Ectodermal cell (in vitro differentiated cells): ENCODE data around the gene LRP1B.

Source experiments
- H3K27ac ChIP-seq: 2 replicates; pipeline ENCODE4 v1.7.0; 2013; ENCODE audit warnings: mild to moderate bottlenecking, low read depth, low read length; ENCODE audit not compliant: insufficient read depth, poor library complexity, severe bottlenecking
- H3K27me3 ChIP-seq: 2 replicates; pipeline ENCODE4 v1.7.0; 2013; ENCODE audit warnings: mild to moderate bottlenecking, low read length; ENCODE audit not compliant: insufficient read depth, control insufficient read depth, poor library complexity, severe bottlenecking
- H3K36me3 ChIP-seq: one replicate; pipeline ENCODE4 v1.7.0; 2013; ENCODE audit warnings: low read length; ENCODE audit not compliant: control insufficient read depth, insufficient read depth
- H3K4me1 ChIP-seq: one replicate; pipeline ENCODE4 v1.7.0; 2013; ENCODE audit warnings: low read length; ENCODE audit not compliant: control insufficient read depth, insufficient read depth
- H3K4me3 ChIP-seq: 2 replicates; pipeline ENCODE4 v1.7.0; 2013; ENCODE audit warnings: low read depth, low read length, control low read depth; ENCODE audit not compliant: insufficient read depth
- H3K9me3 ChIP-seq: 2 replicates; pipeline ENCODE4 v1.7.0; 2013; ENCODE audit warnings: mild to moderate bottlenecking, low read length, moderate library complexity; ENCODE audit not compliant: control insufficient read depth
- whole genome bisulfite sequencing, 2 experiments: methylation state at CpG; one replicate each; pipeline ENCODE4 v1.1.7; 2013; ENCODE audit warnings: missing lambda C conversion rate in 2 of 2; 5-methylcytosine and 5-hydroxymethylcytosine counted together

LRP1B gene

GRCh38 chr2:141878016-141878415 is 252.8 kb downstream of the LRP1B start:
- H3K27ac ChIP-seq: no peak overlapping the region
- no peaks in the 10 kb centered on the region for H3K36me3 ChIP-seq
- no peaks in the 10 kb centered on the region for H3K27me3 ChIP-seq
- H3K4me3 ChIP-seq: no peak overlapping the region
- no peaks in the 10 kb centered on the region for H3K4me1 ChIP-seq
- WGBS, 2 experiments: 83 to 100% methylated on average over 1 of the region's 1 CpG
- no peaks in the 10 kb centered on the region for H3K9me3 ChIP-seq

DNA sequence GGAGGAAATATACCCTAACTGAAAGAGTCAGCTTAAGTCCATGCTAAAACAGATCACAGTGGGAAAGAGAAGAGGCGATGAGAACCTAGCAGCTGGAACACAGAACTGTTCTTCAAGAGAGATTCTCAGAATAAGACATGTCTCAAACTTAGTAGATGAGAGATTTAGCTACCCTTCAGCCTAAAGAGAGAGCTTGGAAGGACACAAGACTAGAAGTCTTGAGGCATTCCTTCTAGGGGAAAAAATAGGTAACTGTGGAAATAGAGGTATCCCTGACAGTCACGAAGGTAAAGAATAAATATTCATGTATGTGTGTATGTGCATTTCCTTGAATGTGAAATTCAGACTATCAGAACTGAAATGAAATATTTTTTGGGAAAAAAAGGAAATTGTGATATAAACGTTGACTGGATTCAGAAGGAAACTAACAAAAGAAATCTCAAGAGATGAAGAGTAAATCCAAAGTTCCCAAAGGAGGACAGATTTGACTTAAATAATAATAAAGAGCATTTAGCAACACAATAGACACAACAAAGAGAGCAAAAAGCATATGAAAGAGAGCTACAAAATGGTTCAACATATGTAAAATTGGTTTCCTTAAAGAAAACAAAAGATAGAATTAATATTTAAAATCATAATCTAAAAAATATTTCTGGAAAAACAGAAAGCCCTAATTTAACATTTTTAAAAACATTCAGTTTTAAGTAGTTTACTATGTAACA is 258.7 kb downstream of the LRP1B start:
- H3K4me1 ChIP-seq: no peaks in the 10 kb centered on the region
- no peaks in the 10 kb centered on the region for H3K36me3 ChIP-seq
- no peaks in the 10 kb centered on the region for H3K27me3 ChIP-seq
- no peak overlapping the region for H3K4me3 ChIP-seq
- H3K27ac ChIP-seq: no peak overlapping the region
- 58 to 64% methylated on average over 3 of the region's 3 CpGs for WGBS, 2 experiments
- no peaks in the 10 kb centered on the region for H3K9me3 ChIP-seq

DNA sequence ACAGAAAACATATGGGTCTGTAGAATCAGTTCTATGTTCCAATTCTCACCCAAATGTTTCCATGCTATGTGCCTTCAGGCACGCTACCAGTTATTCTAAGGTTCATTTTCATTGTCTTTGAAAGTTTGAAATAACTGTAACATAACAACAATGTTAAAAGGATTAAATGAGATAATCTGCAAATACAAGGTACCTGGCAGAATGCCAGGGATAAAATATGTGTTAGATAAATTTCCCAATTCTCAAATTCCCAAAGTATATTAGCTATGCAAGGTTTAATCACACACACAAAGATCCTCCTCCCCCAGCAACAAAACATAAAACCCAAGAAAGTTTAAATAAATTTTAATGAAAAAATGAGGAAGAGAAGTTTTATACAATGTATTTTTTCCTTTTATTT is 261.2 kb downstream of the LRP1B start:
- Histone ChIP-seq H3K27ac (no peak overlapping the region), H3K4me3 (no peak overlapping the region), H3K9me3 (no peaks in the 10 kb centered on the region), H3K4me1 (no peaks in the 10 kb centered on the region), H3K36me3 (no peaks in the 10 kb centered on the region), H3K27me3 (no peaks in the 10 kb centered on the region)
- 67% methylated on average over 1 of the region's 1 CpG; no CpG with 5 or more reads in 1 of the 2 experiments for WGBS, 2 experiments

DNA sequence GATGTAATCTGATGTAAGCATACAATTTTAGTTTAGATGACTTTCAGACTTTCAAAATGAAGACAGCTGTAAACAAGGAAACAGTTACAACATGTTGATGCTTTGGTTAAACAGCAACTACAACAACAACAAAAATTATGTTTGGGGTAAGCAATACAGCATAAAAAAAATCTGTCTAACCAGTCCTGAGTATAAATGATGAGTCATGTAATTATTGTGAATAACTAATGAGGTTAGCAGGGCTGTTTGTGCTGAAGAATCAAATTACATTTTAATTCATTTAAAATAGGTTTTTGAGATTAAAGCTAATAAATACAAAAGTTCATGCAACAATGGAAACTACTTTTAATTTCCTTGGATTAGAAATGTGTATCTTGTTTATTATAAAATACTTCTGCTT is 266.9 kb downstream of the LRP1B start:
- Histone ChIP-seq H3K4me1 (no peaks in the 10 kb centered on the region), H3K27ac (no peak overlapping the region), H3K9me3 (no peaks in the 10 kb centered on the region), H3K36me3 (no peaks in the 10 kb centered on the region), H3K4me3 (no peak overlapping the region), H3K27me3 (no peaks in the 10 kb centered on the region)

GRCh38 chr2:141856215-141856919 is 274.4 kb downstream of the LRP1B start:
- no peaks in the 10 kb centered on the region for H3K9me3 ChIP-seq
- no peaks in the 10 kb centered on the region for H3K36me3 ChIP-seq
- H3K27me3 ChIP-seq: no peaks in the 10 kb centered on the region
- H3K4me1 ChIP-seq: no peaks in the 10 kb centered on the region
- WGBS, 2 experiments: 94 to 97% methylated on average over 2 to 4 of the region's 5 CpGs
- H3K4me3 ChIP-seq: no peak overlapping the region
- no peak overlapping the region for H3K27ac ChIP-seq

DNA sequence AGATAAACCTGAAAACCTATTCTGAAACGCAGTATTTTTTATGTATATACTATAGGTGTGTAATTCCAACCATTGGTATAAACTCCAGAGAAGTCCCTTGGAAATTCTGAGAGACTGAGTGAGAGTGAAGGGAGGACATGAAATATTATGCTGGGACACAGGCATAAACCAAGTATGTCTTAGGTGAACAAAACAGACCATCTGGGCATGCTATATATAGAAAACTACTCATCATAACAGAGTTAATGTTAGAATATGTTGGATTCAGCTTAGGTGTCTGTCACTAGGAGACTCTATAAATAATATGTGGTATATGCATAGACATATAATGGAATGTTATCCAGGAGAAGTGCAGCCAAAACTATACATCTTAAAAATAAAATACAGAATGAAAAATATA is 282.6 kb downstream of the LRP1B start:
- Histone ChIP-seq H3K27me3 (no peaks in the 10 kb centered on the region), H3K36me3 (no peaks in the 10 kb centered on the region), H3K4me3 (no peak overlapping the region), H3K9me3 (no peaks in the 10 kb centered on the region), H3K4me1 (no peaks in the 10 kb centered on the region), H3K27ac (no peak overlapping the region)
- 100% methylated on average over 1 of the region's 1 CpG; no CpG with 5 or more reads in 1 of the 2 experiments for WGBS, 2 experiments

- Histone ChIP-seq H3K4me3 (no peak overlapping the region), H3K36me3 (no peaks in the 10 kb centered on the region), H3K9me3 (no peaks in the 10 kb centered on the region), H3K4me1 (no peaks in the 10 kb centered on the region), H3K27ac (no peak overlapping the region), H3K27me3 (no peaks in the 10 kb centered on the region)
- WGBS, 2 experiments: 0 to 100% methylated on average over 1 of the region's 2 CpGs
These were observed 286.6 kb downstream of the LRP1B start for GRCh38 chr2:141844231-141844630.

DNA sequence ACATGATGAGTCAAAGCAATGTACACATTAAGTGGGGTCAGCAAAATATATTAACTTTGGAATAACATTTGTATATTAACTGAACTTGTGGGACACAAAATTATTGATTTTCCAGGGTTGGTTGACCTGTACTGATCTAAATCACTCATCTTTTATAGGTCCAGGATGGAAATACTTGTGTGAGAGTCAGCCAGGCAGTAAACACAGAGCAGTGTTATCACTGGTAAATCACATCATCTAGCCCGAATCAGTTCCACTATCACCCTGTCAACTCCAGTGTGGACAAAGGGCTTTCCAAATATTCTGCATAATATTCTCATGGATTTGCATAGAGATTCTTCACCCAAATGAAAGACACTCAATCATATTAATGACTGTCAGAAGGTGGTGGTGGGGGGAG is 295.7 kb downstream of the LRP1B start:
- no peaks in the 10 kb centered on the region for H3K27me3 ChIP-seq
- no peak overlapping the region for H3K27ac ChIP-seq
- H3K4me3 ChIP-seq: no peak overlapping the region
- WGBS, 2 experiments: 90 to 94% methylated on average over 1 of the region's 1 CpG
- H3K36me3 ChIP-seq: no peaks in the 10 kb centered on the region
- no peaks in the 10 kb centered on the region for H3K4me1 ChIP-seq
- H3K9me3 ChIP-seq: no peaks in the 10 kb centered on the region

DNA sequence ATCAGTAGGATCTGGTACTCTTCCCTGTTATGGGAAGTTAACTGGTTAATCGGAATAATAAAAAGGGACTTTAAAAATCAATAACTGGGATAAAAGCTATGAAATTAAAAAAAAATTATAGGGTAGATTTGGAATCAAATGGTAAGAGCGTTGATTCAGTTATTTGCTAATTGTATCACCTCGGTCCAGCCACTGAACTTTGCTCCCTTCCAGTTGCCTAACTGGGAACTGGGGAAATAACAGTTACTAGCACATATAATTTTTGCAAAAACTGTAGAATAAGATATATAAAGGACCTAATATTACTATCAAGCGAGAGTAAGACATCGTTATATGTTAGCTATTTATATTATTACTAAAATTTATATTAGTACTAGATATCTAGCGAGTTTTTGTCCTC is 302.1 kb downstream of the LRP1B start:
- H3K9me3 ChIP-seq: no peaks in the 10 kb centered on the region
- 97 to 100% methylated on average over 2 to 6 of the region's 6 CpGs for WGBS, 2 experiments
- no peaks in the 10 kb centered on the region for H3K4me1 ChIP-seq
- H3K36me3 ChIP-seq: no peaks in the 10 kb centered on the region
- H3K4me3 ChIP-seq: no peak overlapping the region
- H3K27me3 ChIP-seq: no peaks in the 10 kb centered on the region
- no peak overlapping the region for H3K27ac ChIP-seq

DNA sequence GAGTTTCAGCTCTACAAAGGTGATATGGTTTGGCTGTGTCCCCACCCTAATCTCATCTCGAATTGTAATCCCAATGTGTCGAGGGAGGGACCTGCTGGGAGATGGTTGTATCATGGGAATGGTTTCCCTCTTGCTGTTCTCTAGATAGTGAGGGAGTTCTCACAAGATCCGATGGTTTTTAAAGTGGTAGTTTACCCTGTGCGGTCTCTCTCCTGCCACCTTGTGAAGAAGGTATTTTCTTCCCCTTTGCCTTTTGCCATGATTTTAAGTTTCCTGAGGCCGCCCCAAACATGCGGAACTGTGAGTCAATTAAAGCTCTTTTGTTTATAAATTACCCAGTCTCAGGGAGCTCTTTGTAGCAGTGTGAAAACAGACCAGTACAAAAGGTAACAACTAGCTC is 306.0 kb downstream of the LRP1B start:
- no peaks in the 10 kb centered on the region for H3K27me3 ChIP-seq
- H3K9me3 ChIP-seq: no peaks in the 10 kb centered on the region
- 79 to 88% methylated on average over 6 of the region's 6 CpGs for WGBS, 2 experiments
- H3K4me1 ChIP-seq: no peaks in the 10 kb centered on the region
- no peak overlapping the region for H3K27ac ChIP-seq
- no peak overlapping the region for H3K4me3 ChIP-seq
- no peaks in the 10 kb centered on the region for H3K36me3 ChIP-seq
